Skeletal muscle satellite cell (primary cell): ENCODE measurements around the gene MRPL27.
A peak's percentile ranks its signal among the peaks of the same experiment; 100 is the strongest.

Source experiments
- H3K27me3 ChIP-seq: 2 replicates; pipeline ENCODE4 v1.7.0; 2013; ENCODE audit warnings: low read length; ENCODE audit not compliant: control insufficient read depth, insufficient read depth
- H3K36me3 ChIP-seq: 2 replicates; pipeline ENCODE4 v1.7.0; 2013; ENCODE audit warnings: mild to moderate bottlenecking, control low read depth, low read length; ENCODE audit not compliant: insufficient read depth
- H3K4me1 ChIP-seq: 2 replicates; pipeline ENCODE4 v1.7.0; 2013; ENCODE audit warnings: low read length; ENCODE audit not compliant: control insufficient read depth, insufficient read depth
- H3K4me2 ChIP-seq: 2 replicates; pipeline ENCODE4 v1.7.0; 2013; ENCODE audit warnings: mild to moderate bottlenecking, low read length
- H3K4me3 ChIP-seq: 2 replicates; pipeline ENCODE4 v1.7.0; 2013; ENCODE audit warnings: low read length
- H3K9ac ChIP-seq: 2 replicates; pipeline ENCODE4 v1.7.0; 2013; ENCODE audit warnings: mild to moderate bottlenecking, low read depth, low read length, moderate library complexity
- H3K9me3 ChIP-seq: replicated peaks from 2 replicates; pipeline ENCODE4 v1.7.0; 2013; ENCODE audit warnings: mild to moderate bottlenecking, control low read depth, low read length

Gene MRPL27

GRCh38 chr17:50349243-50349600 lies 23.8 kb downstream of the MRPL27 start:
- Histone ChIP-seq H3K9me3 (no peaks in the 10 kb centered on the region), H3K9ac (no peak overlapping the region), H3K4me3 (no peak overlapping the region), H3K27me3 (no peaks in the 10 kb centered on the region), H3K36me3 (peaks cover 14% of the 10 kb centered on the region), H3K4me2 (peak overlapping the region; percentile 97), H3K4me1 (peaks cover 28% of the 10 kb centered on the region)

- Histone ChIP-seq H3K9ac (no peak overlapping the region), H3K9me3 (no peaks in the 10 kb centered on the region), H3K4me1 (peaks cover 28% of the 10 kb centered on the region), H3K4me2 (peak overlapping the region; percentile 97), H3K27me3 (no peaks in the 10 kb centered on the region), H3K36me3 (peaks cover 13% of the 10 kb centered on the region), H3K4me3 (peak overlapping the region; percentile 30)
Measured at GRCh38 chr17:50348522-50349242, 24.3 kb downstream of the MRPL27 start.

GRCh38 chr17:50347894-50348291 lies 25.1 kb downstream of the MRPL27 start:
- Histone ChIP-seq H3K4me3 (peak overlapping the region; percentile 94), H3K4me2 (peak overlapping the region; percentile 97), H3K27me3 (peaks cover 2% of the 10 kb centered on the region), H3K9ac (no peak overlapping the region), H3K36me3 (peaks cover 5% of the 10 kb centered on the region), H3K4me1 (peaks cover 28% of the 10 kb centered on the region), H3K9me3 (no peaks in the 10 kb centered on the region)

DNA sequence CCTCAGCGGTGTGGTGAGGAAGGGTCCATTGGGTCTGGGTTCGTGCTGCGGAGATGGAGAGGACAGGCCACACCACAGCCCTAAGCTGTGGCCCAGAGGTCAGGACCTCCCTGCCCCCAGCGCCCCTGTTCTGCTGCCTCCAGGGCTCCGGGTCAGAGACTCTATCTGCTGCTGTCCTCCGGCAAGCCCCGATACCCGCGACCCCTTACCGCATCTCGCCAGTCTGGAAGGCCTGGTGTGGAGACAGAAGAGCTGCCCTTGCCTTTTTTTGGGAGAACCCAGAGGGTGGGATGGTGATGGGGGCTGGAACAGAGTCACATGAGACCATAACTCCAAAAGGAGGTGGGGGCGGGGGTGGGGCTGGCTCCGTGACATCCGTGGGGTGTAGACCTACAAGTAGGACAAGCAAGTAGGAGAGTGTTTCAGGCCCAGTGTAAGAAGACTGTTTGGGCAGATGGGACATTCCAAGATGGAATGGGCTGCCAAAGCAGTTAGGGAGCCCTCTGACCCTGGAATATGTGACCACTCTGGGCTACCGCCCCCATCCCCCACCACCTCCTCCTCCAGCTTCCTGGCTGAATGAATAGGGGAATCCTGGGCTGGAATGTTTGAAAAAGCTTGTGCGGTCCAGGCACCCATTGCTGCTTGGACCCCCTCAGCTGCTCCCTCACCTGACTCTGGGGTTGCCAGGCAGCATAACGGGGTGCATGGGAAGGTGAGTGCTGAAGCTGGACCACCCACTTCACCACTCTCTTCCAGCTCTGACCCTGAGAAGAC lies 25.7 kb downstream of the MRPL27 start:
- Histone ChIP-seq H3K36me3 (peaks cover 5% of the 10 kb centered on the region), H3K4me3 (peak overlapping the region; percentile 94), H3K9me3 (no peaks in the 10 kb centered on the region), H3K9ac (peak overlapping the region; percentile 90), H3K4me1 (peaks cover 28% of the 10 kb centered on the region), H3K27me3 (peaks cover 4% of the 10 kb centered on the region), H3K4me2 (peak overlapping the region; percentile 97)

DNA sequence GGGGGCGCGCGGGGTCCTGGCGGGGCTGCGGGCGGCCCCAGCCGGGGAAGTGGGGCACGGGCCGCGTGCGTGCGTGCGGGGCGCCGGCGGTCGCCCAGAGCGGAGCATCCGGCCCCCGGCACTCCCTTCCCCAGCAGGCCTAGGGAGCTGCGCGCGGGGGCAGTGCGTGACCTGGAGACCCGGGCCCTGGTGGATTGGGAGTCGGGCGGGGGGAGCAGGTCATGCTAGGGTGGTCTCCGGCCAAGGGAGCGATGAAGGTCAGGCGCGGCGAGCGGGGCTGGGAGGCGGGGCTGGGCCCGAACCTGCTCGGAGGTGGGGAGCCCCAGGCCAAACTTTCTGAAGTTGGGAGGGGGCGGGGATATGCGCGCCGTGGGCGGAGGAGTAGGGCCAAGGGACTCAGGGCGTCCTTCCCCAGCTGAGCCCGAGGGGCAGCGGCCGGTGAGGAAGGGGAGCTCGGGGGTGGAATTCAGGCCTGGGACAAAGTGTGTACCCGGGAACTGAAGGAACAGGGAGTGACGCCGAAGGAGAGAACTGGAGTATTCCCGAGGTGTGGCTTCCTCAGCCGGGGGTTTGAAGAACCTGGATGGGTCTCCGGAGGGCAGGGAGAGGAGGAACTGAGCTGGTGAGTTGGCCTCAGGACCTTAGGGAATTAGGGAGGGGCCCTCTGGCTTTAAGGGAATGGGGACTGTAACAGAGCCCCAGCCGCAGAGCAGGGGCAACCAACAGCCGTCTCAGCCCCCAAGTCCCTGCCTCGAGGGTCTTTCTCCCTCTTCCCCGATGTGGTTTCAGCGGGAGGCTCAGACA lies 26.5 kb downstream of the MRPL27 start:
- H3K27me3 ChIP-seq: peaks cover 4% of the 10 kb centered on the region
- peak overlapping the region; percentile 97 for H3K4me2 ChIP-seq
- peaks cover 5% of the 10 kb centered on the region for H3K36me3 ChIP-seq
- peak overlapping the region; percentile 90 for H3K9ac ChIP-seq
- peaks cover 28% of the 10 kb centered on the region for H3K4me1 ChIP-seq
- peak overlapping the region; percentile 94 for H3K4me3 ChIP-seq
- no peaks in the 10 kb centered on the region for H3K9me3 ChIP-seq

GRCh38 chr17:50345432-50346312 lies 27.3 kb downstream of the MRPL27 start, which contains the start of gene XYLT2:
Gene XYLT2 (plus strand): TSS chr17:50346126. CDS start chr17:50346141, 15 bp downstream.
- Histone ChIP-seq H3K4me3 (peak within 1 kb of the TSS; percentile 94), H3K9me3 (no peaks in the 10 kb centered on the region), H3K4me1 (peaks cover 28% of the 10 kb centered on the region), H3K4me2 (peak within 1 kb of the TSS; percentile 97), H3K36me3 (peaks cover 5% of the 10 kb centered on the region), H3K9ac (peak within 1 kb of the TSS; percentile 90), H3K27me3 (peaks cover 7% of the 10 kb centered on the region)

- H3K9ac ChIP-seq: no peak overlapping the region
Measured at GRCh38 chr17:50344731-50345365, 28.1 kb downstream of the MRPL27 start.

DNA sequence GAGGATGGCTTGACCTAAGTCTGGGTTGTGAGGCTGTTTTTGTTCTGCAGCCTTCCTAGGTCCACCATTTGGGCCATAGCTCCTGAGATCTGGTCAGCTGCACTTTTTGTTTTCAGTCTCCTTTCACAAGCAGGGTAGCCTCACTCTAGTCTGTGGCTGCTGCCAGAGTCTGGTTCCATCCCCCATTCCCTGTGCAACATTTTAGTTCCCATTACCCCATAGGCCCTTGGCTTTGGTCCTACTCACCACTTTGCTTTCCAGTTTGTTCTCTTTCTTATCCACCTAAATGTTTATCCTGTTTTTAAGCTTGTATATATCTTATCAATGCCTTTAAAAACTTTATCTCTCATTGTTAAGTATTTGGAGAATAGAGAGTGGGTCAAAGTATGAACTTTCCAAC lies 33.6 kb downstream of the MRPL27 start:
- Histone ChIP-seq H3K27me3 (peaks cover 19% of the 10 kb centered on the region), H3K4me2 (no peak overlapping the region), H3K4me3 (no peak overlapping the region), H3K4me1 (no peaks in the 10 kb centered on the region), H3K9ac (no peak overlapping the region), H3K36me3 (no peaks in the 10 kb centered on the region), H3K9me3 (peaks cover 3% of the 10 kb centered on the region)

More at GRCh38 chr17:50344731-50345365, 28.1 kb downstream of the MRPL27 start:
- H3K36me3 ChIP-seq: peaks cover 5% of the 10 kb centered on the region
- H3K4me2 ChIP-seq: no peak overlapping the region
- H3K4me3 ChIP-seq: no peak overlapping the region
- H3K27me3 ChIP-seq: peaks cover 7% of the 10 kb centered on the region
- no peaks in the 10 kb centered on the region for H3K9me3 ChIP-seq
- H3K4me1 ChIP-seq: peaks cover 28% of the 10 kb centered on the region

DNA sequence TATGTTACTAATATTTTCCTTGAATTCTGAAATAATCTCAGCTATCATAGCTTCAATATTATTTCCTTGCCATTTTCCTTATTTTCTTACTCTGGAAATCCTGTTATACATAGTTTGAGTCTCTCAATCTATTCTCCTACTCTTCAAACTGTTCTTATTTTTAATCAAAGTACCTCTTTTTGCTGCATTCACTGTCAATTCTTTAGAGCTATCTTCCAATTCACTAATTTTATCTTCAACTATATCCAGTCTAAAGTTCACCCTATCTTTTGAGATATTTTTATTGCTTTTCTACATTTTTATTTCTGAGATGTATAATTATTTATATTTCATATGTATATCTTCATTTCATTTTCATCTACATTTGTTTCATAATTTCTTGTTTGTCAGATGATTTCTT lies 34.3 kb downstream of the MRPL27 start:
- no peak overlapping the region for H3K4me2 ChIP-seq
- H3K36me3 ChIP-seq: no peaks in the 10 kb centered on the region
- H3K4me3 ChIP-seq: no peak overlapping the region
- no peaks in the 10 kb centered on the region for H3K4me1 ChIP-seq
- peaks cover 19% of the 10 kb centered on the region for H3K27me3 ChIP-seq
- no peak overlapping the region for H3K9ac ChIP-seq
- peaks cover 3% of the 10 kb centered on the region for H3K9me3 ChIP-seq

DNA sequence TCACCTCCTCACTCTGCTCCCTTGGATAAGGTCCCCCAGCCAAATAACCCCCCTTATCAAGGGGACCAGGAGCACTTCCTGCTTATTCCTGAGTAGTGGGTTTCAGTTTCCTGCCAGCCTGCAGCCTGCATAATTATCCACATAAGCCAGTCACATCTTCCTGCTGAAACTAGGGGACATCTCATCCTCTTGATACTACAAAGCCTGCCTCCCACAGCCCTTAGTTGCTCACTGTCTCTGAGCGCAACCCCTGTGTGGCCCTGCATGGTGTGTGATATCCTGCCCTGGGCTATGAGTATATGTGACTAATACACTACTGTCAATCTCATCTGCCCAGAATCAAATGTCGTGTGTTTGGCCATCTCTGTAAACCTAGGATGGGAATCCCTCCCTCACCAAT lies 35.0 kb downstream of the MRPL27 start:
- Histone ChIP-seq H3K36me3 (no peaks in the 10 kb centered on the region), H3K9ac (no peak overlapping the region), H3K4me1 (no peaks in the 10 kb centered on the region), H3K4me3 (no peak overlapping the region), H3K9me3 (peaks cover 3% of the 10 kb centered on the region), H3K4me2 (no peak overlapping the region), H3K27me3 (peaks cover 18% of the 10 kb centered on the region)
